ENCODE measurements around the gene COL13A1. TPM values are rescaled to one million over a fixed set of nuclear protein-coding genes. Genes with fewer than 3 reads are reported as not detected.

COL13A1 gene
- polyA plus RNA-seq (2013): not detected

- H3K27ac ChIP-seq (ENCODE audit: insufficient read depth in 1 of 2, low read depth in 1 of 2, low read length in 2 of 2, poor library complexity in 1 of 2, severe bottlenecking in 2 of 2): no peak within 1 kb of the TSS
- no peaks in the 10 kb centered on the region for H3K9me3 ChIP-seq (ENCODE audit: control extremely low read depth in 1 of 5, control insufficient read depth in 4 of 5, insufficient read depth in 2 of 5, low read depth in 1 of 5, low read length in 4 of 5)
- peaks cover 3 to 23% (median 19%) of the 10 kb centered on the region in 4 experiments for H3K4me1 ChIP-seq (ENCODE audit: control extremely low read depth in 1 of 4, control insufficient read depth in 4 of 4, insufficient read depth in 4 of 4, low read length in 3 of 4)
- peak within 1 kb of the TSS; percentile 10 to 70 (median 47) for H3K4me3 ChIP-seq (ENCODE audit: control insufficient read depth in 1 of 7, extremely low read depth in 1 of 7, insufficient read depth in 4 of 7, low read depth in 2 of 7, low read length in 6 of 7)
- H3K36me3 ChIP-seq (ENCODE audit: control insufficient read depth in 4 of 4, insufficient read depth in 4 of 4, low read length in 3 of 4): no peaks in the 10 kb centered on the region
- POLR2A ChIA-PET: no interaction called here
- CTCF ChIA-PET: interaction anchor here (0.6 to 3.5 kb wide), 12 partner anchors 9 to 286 kb away, joined by 3 to 19 read pairs (median 4); no protein-coding TSS in a partner anchor
- DNase-seq: peak in 2 of 3 donors; percentile 20 to 26
- 0% methylated on average over 30 of the region's 58 CpGs for WGBS (ENCODE audit: insufficient coverage)
- H3K27me3 ChIP-seq (replicated peaks in 2 of 5; ENCODE audit: control insufficient read depth in 4 of 5, insufficient read depth in 5 of 5, low read length in 4 of 5): peaks cover 0 to 55% (median 17%) of the 10 kb centered on the region in 5 experiments
These were observed at the start of gene COL13A1 for GRCh38 chr10:69801434-69802315. TSS of gene COL13A1 (plus strand) at chr10:69801906. CDS start at chr10:69802424, 518 bp downstream.

GRCh38 chr10:69752479-69752878 is 49.2 kb upstream of the COL13A1 start:
- Histone ChIP-seq H3K36me3 (ENCODE audit: control insufficient read depth in 4 of 4, insufficient read depth in 4 of 4, low read length in 3 of 4) (no peaks in the 10 kb centered on the region), H3K27me3 (replicated peaks in 2 of 5; ENCODE audit: control insufficient read depth in 4 of 5, insufficient read depth in 5 of 5, low read length in 4 of 5) (peaks cover 0 to 2% (median 0%) of the 10 kb centered on the region in 5 experiments), H3K4me1 (ENCODE audit: control extremely low read depth in 1 of 4, control insufficient read depth in 4 of 4, insufficient read depth in 4 of 4, low read length in 3 of 4) (no peaks in the 10 kb centered on the region), H3K9me3 (ENCODE audit: control extremely low read depth in 1 of 5, control insufficient read depth in 4 of 5, insufficient read depth in 2 of 5, low read depth in 1 of 5, low read length in 4 of 5) (no peaks in the 10 kb centered on the region), H3K4me3 (ENCODE audit: control insufficient read depth in 1 of 7, extremely low read depth in 1 of 7, insufficient read depth in 4 of 7, low read depth in 2 of 7, low read length in 6 of 7) (no peak overlapping the region), H3K27ac (ENCODE audit: insufficient read depth in 1 of 2, low read depth in 1 of 2, low read length in 2 of 2, poor library complexity in 1 of 2, severe bottlenecking in 2 of 2) (no peak overlapping the region)
- WGBS (ENCODE audit: insufficient coverage): 99% methylated on average over 7 of the region's 7 CpGs
- ChIA-PET CTCF (no interaction called here), POLR2A (no interaction called here)
- DNase-seq: no peak

GRCh38 chr10:69756279-69756678 is 45.4 kb upstream of the COL13A1 start:
- DNase-seq: no peak
- 89% methylated on average over 1 of the region's 1 CpG for WGBS (ENCODE audit: insufficient coverage)
- H3K27ac ChIP-seq (ENCODE audit: insufficient read depth in 1 of 2, low read depth in 1 of 2, low read length in 2 of 2, poor library complexity in 1 of 2, severe bottlenecking in 2 of 2): no peak overlapping the region
- peaks cover 0 to 4% (median 0%) of the 10 kb centered on the region in 4 experiments for H3K4me1 ChIP-seq (ENCODE audit: control extremely low read depth in 1 of 4, control insufficient read depth in 4 of 4, insufficient read depth in 4 of 4, low read length in 3 of 4)
- ChIA-PET POLR2A (no interaction called here), CTCF (interaction anchor here (0.9 to 1.3 kb wide), 2 partner anchors 44 to 159 kb away, joined by 3 read pairs; no protein-coding TSS in a partner anchor)
- H3K9me3 ChIP-seq (ENCODE audit: control extremely low read depth in 1 of 5, control insufficient read depth in 4 of 5, insufficient read depth in 2 of 5, low read depth in 1 of 5, low read length in 4 of 5): no peaks in the 10 kb centered on the region
- H3K4me3 ChIP-seq (ENCODE audit: control insufficient read depth in 1 of 7, extremely low read depth in 1 of 7, insufficient read depth in 4 of 7, low read depth in 2 of 7, low read length in 6 of 7): no peak overlapping the region
- H3K27me3 ChIP-seq (replicated peaks in 2 of 5; ENCODE audit: control insufficient read depth in 4 of 5, insufficient read depth in 5 of 5, low read length in 4 of 5): no peaks in the 10 kb centered on the region
- no peaks in the 10 kb centered on the region for H3K36me3 ChIP-seq (ENCODE audit: control insufficient read depth in 4 of 4, insufficient read depth in 4 of 4, low read length in 3 of 4)

- Histone ChIP-seq H3K4me1 (ENCODE audit: control extremely low read depth in 1 of 4, control insufficient read depth in 4 of 4, insufficient read depth in 4 of 4, low read length in 3 of 4) (peaks cover 0 to 4% (median 0%) of the 10 kb centered on the region in 4 experiments), H3K27me3 (replicated peaks in 2 of 5; ENCODE audit: control insufficient read depth in 4 of 5, insufficient read depth in 5 of 5, low read length in 4 of 5) (no peaks in the 10 kb centered on the region), H3K36me3 (ENCODE audit: control insufficient read depth in 4 of 4, insufficient read depth in 4 of 4, low read length in 3 of 4) (no peaks in the 10 kb centered on the region), H3K9me3 (ENCODE audit: control extremely low read depth in 1 of 5, control insufficient read depth in 4 of 5, insufficient read depth in 2 of 5, low read depth in 1 of 5, low read length in 4 of 5) (no peaks in the 10 kb centered on the region), H3K27ac (ENCODE audit: insufficient read depth in 1 of 2, low read depth in 1 of 2, low read length in 2 of 2, poor library complexity in 1 of 2, severe bottlenecking in 2 of 2) (no peak overlapping the region), H3K4me3 (ENCODE audit: control insufficient read depth in 1 of 7, extremely low read depth in 1 of 7, insufficient read depth in 4 of 7, low read depth in 2 of 7, low read length in 6 of 7) (no peak overlapping the region)
- WGBS (ENCODE audit: insufficient coverage): 98% methylated on average over 4 of the region's 5 CpGs
- no peak for DNase-seq
- POLR2A ChIA-PET: no interaction called here
- CTCF ChIA-PET: interaction anchor here (0.9 kb wide), 1 partner anchor 43 kb away, joined by 3 read pairs; no protein-coding TSS in a partner anchor
These were observed 44.5 kb upstream of the COL13A1 start for GRCh38 chr10:69757206-69757552.

- Histone ChIP-seq H3K4me3 (ENCODE audit: control insufficient read depth in 1 of 7, extremely low read depth in 1 of 7, insufficient read depth in 4 of 7, low read depth in 2 of 7, low read length in 6 of 7) (no peak overlapping the region), H3K36me3 (ENCODE audit: control insufficient read depth in 4 of 4, insufficient read depth in 4 of 4, low read length in 3 of 4) (no peaks in the 10 kb centered on the region), H3K9me3 (ENCODE audit: control extremely low read depth in 1 of 5, control insufficient read depth in 4 of 5, insufficient read depth in 2 of 5, low read depth in 1 of 5, low read length in 4 of 5) (no peaks in the 10 kb centered on the region), H3K4me1 (ENCODE audit: control extremely low read depth in 1 of 4, control insufficient read depth in 4 of 4, insufficient read depth in 4 of 4, low read length in 3 of 4) (peaks cover 0 to 4% (median 0%) of the 10 kb centered on the region in 4 experiments), H3K27ac (ENCODE audit: insufficient read depth in 1 of 2, low read depth in 1 of 2, low read length in 2 of 2, poor library complexity in 1 of 2, severe bottlenecking in 2 of 2) (no peak overlapping the region), H3K27me3 (replicated peaks in 2 of 5; ENCODE audit: control insufficient read depth in 4 of 5, insufficient read depth in 5 of 5, low read length in 4 of 5) (no peaks in the 10 kb centered on the region)
- DNase-seq: peak in 1 of 3 donors; percentile 4
- POLR2A ChIA-PET: no interaction called here
- CTCF ChIA-PET: no interaction called here
- WGBS (ENCODE audit: insufficient coverage): 63% methylated on average over 7 of the region's 10 CpGs
These were observed 44.0 kb upstream of the COL13A1 start for GRCh38 chr10:69757553-69758309.

GRCh38 chr10:69758310-69758728 is 43.4 kb upstream of the COL13A1 start:
- peak in 1 of 3 donors; percentile 5 for DNase-seq
- CTCF ChIA-PET: interaction anchor here (1.3 to 1.4 kb wide), 2 partner anchors 31 to 42 kb away, joined by 3 to 6 read pairs; no protein-coding TSS in a partner anchor
- WGBS (ENCODE audit: insufficient coverage): 83% methylated on average over 1 of the region's 1 CpG

More at GRCh38 chr10:69758310-69758728, 43.4 kb upstream of the COL13A1 start:
- H3K4me3 ChIP-seq (ENCODE audit: control insufficient read depth in 1 of 7, extremely low read depth in 1 of 7, insufficient read depth in 4 of 7, low read depth in 2 of 7, low read length in 6 of 7): no peak overlapping the region
- no peaks in the 10 kb centered on the region for H3K36me3 ChIP-seq (ENCODE audit: control insufficient read depth in 4 of 4, insufficient read depth in 4 of 4, low read length in 3 of 4)
- no peaks in the 10 kb centered on the region for H3K27me3 ChIP-seq (replicated peaks in 2 of 5; ENCODE audit: control insufficient read depth in 4 of 5, insufficient read depth in 5 of 5, low read length in 4 of 5)
- POLR2A ChIA-PET: no interaction called here
- H3K27ac ChIP-seq (ENCODE audit: insufficient read depth in 1 of 2, low read depth in 1 of 2, low read length in 2 of 2, poor library complexity in 1 of 2, severe bottlenecking in 2 of 2): no peak overlapping the region
- no peaks in the 10 kb centered on the region for H3K9me3 ChIP-seq (ENCODE audit: control extremely low read depth in 1 of 5, control insufficient read depth in 4 of 5, insufficient read depth in 2 of 5, low read depth in 1 of 5, low read length in 4 of 5)
- H3K4me1 ChIP-seq (ENCODE audit: control extremely low read depth in 1 of 4, control insufficient read depth in 4 of 4, insufficient read depth in 4 of 4, low read length in 3 of 4): peaks cover 0 to 4% (median 0%) of the 10 kb centered on the region in 4 experiments

Measured in common myeloid progenitor, CD34-positive (primary cell).